ENCODE measurements around the gene HSD11B1.

- TF ChIP-seq, protein P1, sequence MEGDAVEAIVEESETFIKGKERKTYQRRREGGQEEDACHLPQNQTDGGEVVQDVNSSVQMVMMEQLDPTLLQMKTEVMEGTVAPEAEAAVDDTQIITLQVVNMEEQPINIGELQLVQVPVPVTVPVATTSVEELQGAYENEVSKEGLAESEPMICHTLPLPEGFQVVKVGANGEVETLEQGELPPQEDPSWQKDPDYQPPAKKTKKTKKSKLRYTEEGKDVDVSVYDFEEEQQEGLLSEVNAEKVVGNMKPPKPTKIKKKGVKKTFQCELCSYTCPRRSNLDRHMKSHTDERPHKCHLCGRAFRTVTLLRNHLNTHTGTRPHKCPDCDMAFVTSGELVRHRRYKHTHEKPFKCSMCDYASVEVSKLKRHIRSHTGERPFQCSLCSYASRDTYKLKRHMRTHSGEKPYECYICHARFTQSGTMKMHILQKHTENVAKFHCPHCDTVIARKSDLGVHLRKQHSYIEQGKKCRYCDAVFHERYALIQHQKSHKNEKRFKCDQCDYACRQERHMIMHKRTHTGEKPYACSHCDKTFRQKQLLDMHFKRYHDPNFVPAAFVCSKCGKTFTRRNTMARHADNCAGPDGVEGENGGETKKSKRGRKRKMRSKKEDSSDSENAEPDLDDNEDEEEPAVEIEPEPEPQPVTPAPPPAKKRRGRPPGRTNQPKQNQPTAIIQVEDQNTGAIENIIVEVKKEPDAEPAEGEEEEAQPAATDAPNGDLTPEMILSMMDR (IDR thresholded peaks at IDR 0.05 in 4 of 5, conservative IDR thresholded peaks at IDR 0.05 in 1 of 5): no peak
- TF ChIP-seq POLR2A (IDR thresholded peaks at IDR 0.05): no peak
Observed at GRCh38 chr1:209675565-209676154, 29.0 kb upstream of the HSD11B1 start.

Measured in gastrocnemius medialis (tissue), 4 donors.